A549 (cell line): ENCODE measurements around the gene GBP7. TPM values are rescaled to one million over a fixed set of nuclear protein-coding genes. Genes with fewer than 3 reads are reported as not detected.

Experiments used
- ATAC-seq, 2 experiments: fragments of 200-7000 bp in 1 of 2; fragments of >200 bp in 1 of 2; cut with Nextera tagmentation in 1 of 2; cut with Tn5 transposase in 1 of 2; 3 replicates each; pipeline versions ENCODE4 v1.8.0 to v1.9.1; 2018 to 2020; ENCODE audit warnings: mild to moderate bottlenecking in 1 of 2, moderate library complexity in 1 of 2
- CTCF ChIA-PET: fragments of 300-600 bp; sonication (Branson Sonifier 250); formaldehyde crosslinking; extraction: SDS; loops from one replicate; lab custom pipeline; 2021; ENCODE audit warnings: antibody characterized with exemption, inconsistent platforms; lab: Yijun Ruan, JAX
- POLR2A ChIA-PET: fragments of 350-600 bp; formaldehyde crosslinking; extraction: SDS; loops from one replicate; lab custom pipeline; 2021; ENCODE audit warnings: antibody characterized with exemption, inconsistent platforms; lab: Yijun Ruan, JAX
- DNase-seq, 2 experiments: peaks; one replicate each; pipeline versions ENCODE4 v3.0.0 to v3.0.0-alpha.2; 2011 to 2016; ENCODE audit warnings: low read depth in 1 of 2, low spot score in 1 of 2
- FAIRE-seq: peaks from 2 replicates; lab custom pipeline; 2011; peaks lifted over from hg19 to GRCh38; lab: Jason Lieb, UNC
- H3K27ac ChIP-seq, 2 experiments: fragments of >200 bp; sonication (Bioruptor Twin); formaldehyde crosslinking; 3 replicates each; pipeline ENCODE4 v1.5.1; 2016 to 2017
- H3K4me1 ChIP-seq: fragments of >200 bp; sonication (Bioruptor Twin); formaldehyde crosslinking; 3 replicates; pipeline ENCODE4 v1.6.1; 2016
- H3K4me2 ChIP-seq: fragments of >200 bp; sonication (Bioruptor Twin); formaldehyde crosslinking; 3 replicates; pipeline ENCODE4 v1.6.1; 2016
- H3K4me3 ChIP-seq: fragments of >200 bp; sonication (Bioruptor Twin); formaldehyde crosslinking; 3 replicates; pipeline ENCODE4 v1.5.1; 2016
- H3K9me3 ChIP-seq: fragments of >200 bp; sonication (Bioruptor Twin); formaldehyde crosslinking; 3 replicates; pipeline ENCODE4 v1.6.1; 2016
- BCL3 ChIP-seq: fragments of >200 bp; sonication (Bioruptor Twin); formaldehyde crosslinking; IDR thresholded peaks from 3 replicates; pipeline ENCODE4 v1.6.1; 2016
- CEBPB ChIP-seq, 2 experiments: fragments of >200 bp in 1 of 2; sonication (Bioruptor Twin) in 1 of 2; formaldehyde crosslinking in 1 of 2; IDR thresholded peaks; 2 replicates each; pipeline ENCODE4 v1.6.1; 2012 to 2016
- CHD4 ChIP-seq: fragments of 200-600 bp; sonication (generic); IDR thresholded peaks from 2 replicates; pipeline ENCODE4 v1.6.1; 2016; ENCODE audit warnings: antibody characterized with exemption, mild to moderate bottlenecking, borderline replicate concordance
- ESRRA ChIP-seq: fragments of 150-350 bp; IDR thresholded peaks from 2 replicates; pipeline ENCODE4 v1.6.1; 2014; ENCODE audit warnings: mild to moderate bottlenecking, low read length, borderline replicate concordance
- HDAC2 ChIP-seq: fragments of 200-600 bp; sonication (generic); IDR thresholded peaks from 2 replicates; pipeline ENCODE4 v1.6.1; 2016
- HEYL ChIP-seq: fragments of 250-450 bp; sonication (Bioruptor Pico); IDR thresholded peaks from 2 replicates; pipeline ENCODE4 v1.8.0; 2021; ENCODE audit warnings: mild to moderate bottlenecking, moderate library complexity
- HMGXB4 ChIP-seq: fragments of 250-450 bp; sonication (Bioruptor Pico); IDR thresholded peaks from 2 replicates; pipeline ENCODE4 v1.5.0; 2021; ENCODE audit warnings: mild to moderate bottlenecking, moderate library complexity, borderline replicate concordance
- HOXA7 ChIP-seq: fragments of 250-450 bp; sonication (Bioruptor Pico); IDR thresholded peaks from 2 replicates; pipeline ENCODE4 v1.5.0; 2020; ENCODE audit warnings: mild to moderate bottlenecking, moderate library complexity
- HOXB13 ChIP-seq: fragments of 250-450 bp; sonication (Bioruptor Pico); IDR thresholded peaks from 2 replicates; pipeline ENCODE4 v1.5.0; 2020; ENCODE audit warnings: low read depth, mild to moderate bottlenecking, moderate library complexity
- HOXB5 ChIP-seq: fragments of 250-450 bp; sonication (Bioruptor Pico); IDR thresholded peaks from 2 replicates; pipeline ENCODE4 v1.5.0; 2020; ENCODE audit warnings: mild to moderate bottlenecking, moderate library complexity
- MYC ChIP-seq: IDR thresholded peaks from 2 replicates; pipeline ENCODE4 v1.6.1; 2012; ENCODE audit warnings: mild to moderate bottlenecking, inconsistent platforms, low read length, improper control_type of control experiment, borderline replicate concordance
- NFE2L2 ChIP-seq: fragments of 150-350 bp; conservative IDR thresholded peaks from 2 replicates; pipeline ENCODE4 v1.6.1; 2014; ENCODE audit warnings: low read length
- NPAS2 ChIP-seq: fragments of 250-450 bp; sonication (Bioruptor Pico); IDR thresholded peaks from 2 replicates; pipeline ENCODE4 v1.8.0; 2022; ENCODE audit warnings: mild to moderate bottlenecking, moderate library complexity, borderline replicate concordance
- NR3C1 ChIP-seq: fragments of >200 bp; sonication (Bioruptor Twin); formaldehyde crosslinking; IDR thresholded peaks from 3 replicates; pipeline ENCODE4 v1.6.1; 2017
- PHF8 ChIP-seq: fragments of 200-600 bp; sonication (generic); IDR thresholded peaks from 2 replicates; pipeline ENCODE4 v1.6.1; 2016; ENCODE audit warnings: low read depth, mild to moderate bottlenecking, antibody characterized with exemption, moderate library complexity, borderline replicate concordance
- POLR2A ChIP-seq: IDR thresholded peaks from 2 replicates; pipeline ENCODE4 v1.6.1; 2012; ENCODE audit warnings: mild to moderate bottlenecking, low read length
- POLR2AphosphoS2 ChIP-seq: conservative IDR thresholded peaks from 2 replicates; pipeline ENCODE4 v1.6.1; 2012; ENCODE audit warnings: low read length, improper control_type of control experiment, inconsistent platforms
- RCOR1 ChIP-seq: fragments of 150-350 bp; IDR thresholded peaks from 2 replicates; pipeline ENCODE4 v1.6.1; 2014; ENCODE audit warnings: antibody characterized with exemption, low read length, low read depth
- REST ChIP-seq: fragments of 200-600 bp; sonication (generic); IDR thresholded peaks from 2 replicates; pipeline ENCODE4 v1.6.1; 2016; ENCODE audit warnings: antibody characterized with exemption, mild to moderate bottlenecking, moderate library complexity
- RFX5 ChIP-seq: fragments of 450-650 bp; IDR thresholded peaks from 2 replicates; pipeline ENCODE4 v1.7.1; 2014; ENCODE audit warnings: antibody characterized with exemption, mild to moderate bottlenecking, moderate library complexity
- TFCP2L1 ChIP-seq: fragments of 250-450 bp; sonication (Bioruptor Pico); IDR thresholded peaks from 2 replicates; pipeline ENCODE4 v1.5.0; 2021; ENCODE audit warnings: mild to moderate bottlenecking
- USF2 ChIP-seq: fragments of 450-650 bp; IDR thresholded peaks from 2 replicates; pipeline ENCODE4 v1.6.1; 2014; ENCODE audit warnings: antibody characterized with exemption
- ZFP36 ChIP-seq: fragments of 450-650 bp; IDR thresholded peaks from 2 replicates; pipeline ENCODE4 v1.6.1; 2014; ENCODE audit warnings: borderline replicate concordance; ENCODE audit not compliant: partially characterized antibody
- WGBS: methylation state at CpG from one replicate; pipeline ENCODE4 v1.1.6; 2017; ENCODE audit errors: missing lambda C conversion rate; 5-methylcytosine and 5-hydroxymethylcytosine counted together
- polyA plus RNA-seq, 4 experiments: library from polyadenylated mRNA; depleted of rRNA in 3 of 4; stranded (reverse); fragments of >200 nt; fragmentation: RNase III in 1 of 4; extraction: RNeasy Plus Mini Kit Qiagen cat#74134 plus additional on column Dnase treatment in 1 of 4; gene quantifications; 2 replicates in 3 of 4; 3 replicates in 1 of 4; pipeline ENCODE4 v1.2.3, GENCODE V29; 2011 to 2017

The GBP7 gene
- polyA plus RNA-seq, 2 of the 4 experiments (the other 2 are of a cell fraction): not detected

GRCh38 chr1:89149976-89150375 lies 25.8 kb downstream of the GBP7 start:
- Histone ChIP-seq H3K4me2 (no peak overlapping the region), H3K4me1 (no peaks in the 10 kb centered on the region), H3K9me3 (no peaks in the 10 kb centered on the region), H3K27ac (no peak overlapping the region)
- DNase-seq (no peak), FAIRE-seq (no peak)
- POLR2A ChIA-PET: interaction anchor here (0.6 kb wide), 1 partner anchor 211 kb away, joined by 3 read pairs; no protein-coding TSS in a partner anchor
- TF ChIP-seq HEYL (CRISPR knock-in tag): no peak
- no peak for TF ChIP-seq HOXB5 (CRISPR knock-in tag)
- no peak for TF ChIP-seq ZFP36
- TF ChIP-seq TFCP2L1: no peak
- TF ChIP-seq NR3C1: no peak
- TF ChIP-seq, all 56 proteins: peak for 0
- ATAC-seq: no peak
- 38% methylated on average over 3 of the region's 3 CpGs for WGBS
- H3K4me3 ChIP-seq: no peak overlapping the region
- CTCF ChIA-PET: interaction anchor here (1.3 kb wide), 1 partner anchor 16 kb away, joined by 4 read pairs; no protein-coding TSS in a partner anchor

- POLR2A ChIA-PET: interaction anchor here (0.6 kb wide), 1 partner anchor 212 kb away, joined by 3 read pairs; no protein-coding TSS in a partner anchor
- CTCF ChIA-PET: interaction anchor here (1.0 to 1.3 kb wide), 2 partner anchors 16 to 150 kb away, joined by 3 to 4 read pairs; no protein-coding TSS in a partner anchor
- H3K4me2 ChIP-seq: no peak overlapping the region
- peak in 1 of 2 experiments; percentile 58; a peak in 3 of 6 replicates for ATAC-seq
- H3K27ac ChIP-seq: no peak overlapping the region
- no peaks in the 10 kb centered on the region for H3K4me1 ChIP-seq
- H3K9me3 ChIP-seq: no peaks in the 10 kb centered on the region
- peak in 1 of 2 experiments; percentile 12 for DNase-seq
- TF ChIP-seq NR3C1: no peak
- TF ChIP-seq NFE2L2: no peak
- TF ChIP-seq POLR2AphosphoS2: no peak
- no peak for TF ChIP-seq HOXA7
- no peak overlapping the region for H3K4me3 ChIP-seq
- no peak for FAIRE-seq
- 42% methylated on average over 3 of the region's 3 CpGs for WGBS
Observed at GRCh38 chr1:89149229-89149628, 26.6 kb downstream of the GBP7 start.

GRCh38 chr1:89147678-89148658 lies 27.8 kb downstream of the GBP7 start:
- FAIRE-seq (no peak), DNase-seq (no peak), ATAC-seq (no peak)
- ChIA-PET CTCF (interaction anchor here (1.0 kb wide), 1 partner anchor 149 kb away, joined by 3 read pairs; no protein-coding TSS in a partner anchor), POLR2A (no interaction called here)
- H3K4me1 ChIP-seq: no peaks in the 10 kb centered on the region
- no peak overlapping the region for H3K4me3 ChIP-seq
- H3K27ac ChIP-seq: no peak overlapping the region
- no peaks in the 10 kb centered on the region for H3K9me3 ChIP-seq
- H3K4me2 ChIP-seq: no peak overlapping the region
- 58% methylated on average over 3 of the region's 3 CpGs for WGBS
- no peak for TF ChIP-seq POLR2A
- no peak for TF ChIP-seq USF2
- TF ChIP-seq BCL3: no peak
- no peak for TF ChIP-seq POLR2AphosphoS2
- TF ChIP-seq HDAC2: no peak
- TF ChIP-seq NPAS2 (CRISPR knock-in tag): no peak
- TF ChIP-seq REST: no peak
- no peak for TF ChIP-seq CEBPB (IDR thresholded peaks at IDR 0.05)
- no peak for TF ChIP-seq PHF8
- TF ChIP-seq MYC: no peak
- TF ChIP-seq CHD4: no peak
- no peak for TF ChIP-seq ESRRA
- TF ChIP-seq RCOR1: no peak
- no peak for TF ChIP-seq RFX5
- no peak for TF ChIP-seq HMGXB4 (CRISPR knock-in tag)
- TF ChIP-seq HOXB13 (CRISPR knock-in tag): no peak
